ENCODE measurements around the gene SHANK3. TPM values are rescaled to one million over a fixed set of nuclear protein-coding genes. Genes with fewer than 3 reads are reported as not detected.
A peak's percentile ranks its signal among the peaks of the same experiment; 100 is the strongest.

The SHANK3 gene
- total and polyA plus RNA-seq, 2 of the 8 experiments (the other 6 are each of a cell fraction or from before 2014, with no cell fraction given) = 1.5 to 6.0 TPM

GRCh38 chr22:50641696-50642607 is 30.7 kb upstream of the SHANK3 start (continued):
- TF ChIP-seq CTCF (IDR thresholded peaks at IDR 0.05; ENCODE audit: control extremely low read depth in 1 of 3, insufficient read depth in 1 of 3, low read depth in 1 of 3, low read length in 3 of 3) (peak; percentile 22 to 45 (median 28); a peak in 3 of 4 replicates), RAD21 (IDR thresholded peaks at IDR 0.05 in 1 of 2, conservative IDR thresholded peaks at IDR 0.05 in 1 of 2; ENCODE audit: low read depth in 2 of 2, low read length in 2 of 2) (peak; percentile 26 to 39; a peak in 3 of 4 replicates), SIN3A (conservative IDR thresholded peaks at IDR 0.05 in 1 of 2, IDR thresholded peaks at IDR 0.05 in 1 of 2; ENCODE audit: low read depth in 1 of 2, low read length in 2 of 2) (0 out of 4 replicates have a peak, but pooled peaks have one; percentile 47 to 51), CEBPB (IDR thresholded peaks at IDR 0.05; ENCODE audit: low read depth, low read length) (peak; percentile 85), SUZ12 (IDR thresholded peaks at IDR 0.05; ENCODE audit: low read length) (no peak), YY1 (IDR thresholded peaks at IDR 0.05; ENCODE audit: low read depth, low read length) (peak; percentile 62), ATF3 (IDR thresholded peaks at IDR 0.05; ENCODE audit: insufficient read depth, low read depth, low read length) (peak; percentile 25; the same call in 1 of the 2 replicates)
